T1000 (cell line): Measurements from ENCODE around the gene RAB26.

Experiments
- DNase-seq: peaks from one replicate; lab custom pipeline; 2025; ENCODE audit warnings: mixed read lengths; lab: John Stamatoyannopoulos, UW

Gene RAB26

GRCh38 chr16:2142942-2143877, 5.2 kb upstream of the RAB26 start:
- DNase-seq: no peak

DNA sequence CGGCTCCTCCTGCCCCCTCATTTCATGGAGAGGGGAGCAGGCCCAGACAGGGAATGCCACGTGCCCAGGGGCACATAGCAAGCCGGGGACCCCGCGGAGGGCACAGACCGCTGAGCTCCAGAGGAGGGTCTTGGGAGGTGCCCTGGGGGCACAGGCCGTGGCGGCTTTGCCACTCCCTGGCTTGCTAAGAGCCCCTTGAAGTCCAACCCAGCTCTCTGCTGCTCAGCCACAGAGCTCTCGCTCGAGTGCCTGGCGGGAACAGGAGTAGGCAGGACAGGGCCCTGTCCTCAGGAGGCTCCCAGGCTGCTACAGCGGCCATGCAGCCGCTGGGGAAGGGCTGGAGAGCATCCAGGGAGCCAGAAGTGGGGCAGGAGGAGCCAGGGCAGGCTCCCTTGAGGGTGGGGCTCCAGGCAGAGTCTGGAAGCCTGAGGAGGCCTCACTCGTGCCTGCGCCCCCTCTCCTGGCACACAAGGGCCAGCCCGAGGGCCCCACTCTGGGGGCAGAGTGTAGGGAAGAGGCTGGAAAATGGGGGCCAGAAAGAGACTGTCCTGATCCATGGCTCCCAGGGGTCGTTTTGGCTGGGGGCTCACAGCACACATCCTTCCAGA, 4.4 kb upstream of the RAB26 start:
- DNase-seq: no peak

GRCh38 chr16:2145843-2146242, 2.6 kb upstream of the RAB26 start:
- DNase-seq: no peak

GRCh38 chr16:2147378-2147777, 1.0 kb upstream of the RAB26 start:
- DNase-seq: no peak

- DNase-seq: no peak
These were observed 547 bp downstream of the RAB26 start for GRCh38 chr16:2148714-2149629.

DNA sequence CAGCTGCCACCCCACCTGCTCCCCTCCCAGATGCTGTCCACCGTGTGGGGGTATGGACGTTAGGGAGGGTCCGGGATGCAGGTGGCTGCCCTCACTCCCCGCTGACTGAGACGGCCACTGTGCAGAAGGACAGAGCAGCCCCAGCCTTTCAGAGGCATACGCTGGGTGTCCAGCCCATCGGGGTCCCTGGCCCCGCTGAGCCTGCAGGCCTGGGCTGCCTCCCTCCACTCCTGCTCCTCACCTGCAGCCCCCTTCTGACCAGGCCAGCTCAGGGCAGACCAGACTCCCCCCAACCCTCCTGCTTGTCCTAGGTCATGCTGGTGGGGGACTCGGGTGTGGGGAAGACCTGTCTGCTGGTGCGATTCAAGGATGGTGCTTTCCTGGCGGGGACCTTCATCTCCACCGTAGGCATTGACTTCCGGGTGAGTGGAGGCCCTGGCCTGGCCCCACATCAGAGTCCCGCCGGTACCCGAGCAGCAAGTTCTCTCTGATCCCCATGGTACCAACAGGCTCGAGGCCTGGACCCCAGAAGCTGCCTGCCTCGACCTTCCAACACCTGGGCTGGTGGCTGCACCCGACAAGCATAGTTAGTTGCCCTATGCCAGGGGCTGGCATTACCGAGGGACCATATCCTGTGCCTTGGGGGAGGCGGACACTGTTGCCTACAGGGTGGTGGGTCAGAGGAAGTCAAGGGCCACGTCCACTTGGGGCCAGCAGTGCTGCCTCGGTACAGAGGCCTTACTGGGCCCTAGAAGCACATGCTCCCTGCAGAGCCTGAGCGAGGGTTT, 1.4 kb downstream of the RAB26 start:
- no peak for DNase-seq

DNA sequence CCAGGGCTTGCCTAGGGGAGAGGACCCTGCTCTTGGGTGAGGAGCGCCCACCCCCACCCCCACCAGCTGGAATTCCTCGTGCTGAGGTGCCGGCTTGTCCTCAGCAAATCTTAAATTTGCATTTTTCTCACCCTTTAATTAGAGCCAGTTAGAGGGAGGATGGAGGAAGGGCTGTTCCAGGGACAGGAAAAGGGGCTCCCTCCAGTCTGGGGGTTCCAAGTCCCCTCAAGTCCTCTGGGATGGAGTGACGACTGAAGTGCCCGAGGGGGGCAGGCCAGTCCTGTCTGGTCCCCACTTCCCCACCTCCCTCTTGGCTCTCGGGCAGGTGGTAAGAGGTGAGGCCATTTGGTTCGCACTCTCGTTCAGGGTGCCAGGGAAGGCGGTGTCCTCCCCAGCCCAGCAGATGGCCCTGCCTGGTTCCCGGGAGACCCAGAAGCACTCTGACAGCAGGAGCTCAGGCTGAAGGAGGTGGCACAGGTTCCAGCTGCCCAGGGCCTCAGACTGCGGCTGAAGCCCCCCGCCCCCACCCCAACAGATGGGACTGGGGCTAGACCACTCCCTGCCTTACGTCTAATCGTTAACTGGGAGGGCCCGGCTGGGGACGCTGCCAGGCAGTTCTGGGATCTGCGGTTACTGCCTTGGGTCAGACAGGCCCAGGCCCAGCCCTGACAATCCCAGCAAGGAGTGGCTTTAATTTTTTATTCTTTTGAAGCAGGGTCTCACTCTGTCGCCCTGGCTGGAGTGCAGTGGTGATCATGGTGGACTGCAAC, 2.2 kb downstream of the RAB26 start:
- DNase-seq: no peak

GRCh38 chr16:2151188-2152091, 3.0 kb downstream of the RAB26 start:
- DNase-seq: no peak

DNA sequence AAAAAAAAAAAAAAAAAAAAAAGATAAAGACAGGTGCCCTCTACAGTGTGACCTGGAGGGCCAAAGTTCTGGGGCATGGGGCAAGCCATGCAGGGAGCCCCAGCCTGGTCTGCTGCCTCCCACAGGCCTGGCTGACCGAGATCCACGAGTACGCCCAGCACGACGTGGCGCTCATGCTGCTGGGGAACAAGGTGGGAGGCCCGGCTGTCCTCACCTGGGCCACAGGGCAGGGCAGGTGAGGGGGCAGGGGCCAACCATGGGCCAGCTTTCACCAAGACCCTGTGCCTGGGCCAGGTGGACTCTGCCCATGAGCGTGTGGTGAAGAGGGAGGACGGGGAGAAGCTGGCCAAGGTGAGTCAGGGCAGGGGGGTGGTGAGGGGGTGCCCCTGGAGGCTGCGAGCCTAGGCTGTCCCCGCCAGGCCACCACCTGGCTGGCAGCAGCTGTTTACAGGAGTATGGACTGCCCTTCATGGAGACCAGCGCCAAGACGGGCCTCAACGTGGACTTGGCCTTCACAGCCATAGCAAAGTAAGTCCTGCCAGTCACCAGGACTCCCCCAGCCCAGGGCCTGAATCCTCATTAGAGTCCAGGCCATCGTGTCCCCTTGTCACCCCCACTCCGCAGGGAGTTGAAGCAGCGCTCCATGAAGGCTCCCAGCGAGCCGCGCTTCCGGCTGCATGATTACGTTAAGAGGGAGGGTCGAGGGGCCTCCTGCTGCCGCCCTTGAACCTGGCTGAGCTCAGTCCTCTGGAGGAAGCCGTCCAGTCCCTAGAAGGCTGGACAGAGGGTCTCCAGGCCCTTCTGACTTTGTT, 4.5 kb downstream of the RAB26 start:
- DNase-seq: no peak

GRCh38 chr16:2154533-2155090, 6.2 kb downstream of the RAB26 start:
- DNase-seq: no peak

GRCh38 chr16:2155091-2155950, 6.9 kb downstream of the RAB26 start, which contains the start of gene TRAF7:
TSS of gene TRAF7 (plus strand) at chr16:2155782. CDS start at chr16:2163921, 8,139 bp downstream.
- peak; percentile 99 for DNase-seq

DNA sequence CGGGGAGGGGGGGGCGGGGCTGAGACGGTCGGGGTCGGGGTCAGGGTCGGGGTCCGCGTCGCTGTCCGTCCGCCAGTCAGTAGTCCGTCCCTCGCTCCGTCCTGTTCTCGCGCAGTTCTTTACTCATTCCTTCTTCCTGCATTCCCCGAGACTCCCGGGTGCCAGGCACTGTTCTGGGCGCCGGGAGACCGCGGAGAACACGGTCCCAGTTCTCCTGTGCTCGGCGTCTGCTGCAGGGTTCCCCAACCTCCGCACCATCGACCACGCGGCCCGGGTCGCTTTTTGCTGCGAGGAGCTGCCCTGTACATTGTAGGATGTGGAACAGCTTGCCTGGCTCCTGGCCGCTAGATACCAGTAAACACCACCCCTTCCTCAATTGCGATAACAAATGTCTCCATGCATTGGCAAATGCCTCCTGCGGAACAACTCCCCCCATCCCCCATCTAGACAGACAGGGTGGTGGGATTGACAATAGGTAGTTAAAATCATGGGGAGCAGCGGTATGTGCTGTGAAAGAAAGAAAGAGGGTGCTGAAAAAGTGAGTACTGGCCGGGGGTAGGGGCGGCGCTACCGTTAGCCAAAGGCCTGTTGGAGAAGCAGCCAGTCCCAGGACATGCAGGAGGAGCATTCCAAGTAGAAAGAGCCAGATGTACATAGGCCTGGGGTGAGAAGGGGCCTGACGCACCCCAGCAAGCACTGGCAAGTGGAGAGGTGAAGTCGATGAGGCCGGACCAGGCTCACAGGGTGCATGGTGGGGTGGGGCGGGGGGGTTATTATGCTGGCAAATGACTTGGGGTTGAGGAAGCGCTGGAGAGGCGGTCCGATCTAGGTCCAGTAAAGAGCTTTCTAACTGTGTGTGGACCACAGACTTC, 7.8 kb downstream of the RAB26 start:
- no peak for DNase-seq

DNA sequence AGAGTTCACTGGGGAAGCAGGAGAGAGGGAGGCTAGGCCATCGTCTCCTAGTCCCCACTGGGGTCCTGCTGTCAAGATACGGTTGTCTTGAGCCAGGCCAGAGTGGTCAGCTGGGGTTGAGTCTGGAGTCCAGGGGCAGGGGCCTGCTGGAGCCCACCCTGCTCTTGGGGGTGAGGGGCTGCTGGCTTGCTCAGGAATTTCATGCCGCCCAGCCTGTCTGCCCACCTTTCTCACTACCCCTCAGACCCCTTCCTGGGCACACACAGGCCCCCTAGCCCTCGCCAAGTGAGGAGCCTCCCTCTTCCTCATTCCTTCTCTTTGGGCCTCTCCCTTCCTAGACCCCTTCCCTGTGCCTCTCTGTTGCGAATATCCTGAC, 8.4 kb downstream of the RAB26 start:
- no peak for DNase-seq

GRCh38 chr16:2157480-2158261, 9.2 kb downstream of the RAB26 start:
- DNase-seq: no peak

DNA sequence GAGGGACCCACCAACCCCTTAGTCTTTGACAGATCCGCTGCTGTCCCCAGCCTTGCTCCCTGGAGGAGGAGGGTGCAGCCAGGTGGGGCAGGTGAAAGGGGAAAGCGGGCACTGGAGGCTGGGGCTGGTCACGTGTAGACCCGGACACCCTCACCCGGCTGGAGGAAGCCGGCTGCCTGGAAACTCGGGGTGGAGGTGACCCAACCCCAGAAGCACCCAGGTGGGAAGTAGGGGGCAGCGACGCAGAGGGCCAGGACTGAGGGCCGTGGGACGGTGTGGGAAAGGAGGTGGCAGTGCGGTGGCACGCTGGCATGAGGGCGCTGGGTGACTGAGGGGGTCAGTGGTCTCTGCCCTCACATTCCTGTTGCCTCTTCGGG, 9.8 kb downstream of the RAB26 start:
- DNase-seq: no peak
